Right atrium auricular region (tissue), 2 donors: ENCODE data around the gene CHMP5. TPM values are rescaled to one million over a fixed set of nuclear protein-coding genes. Genes with fewer than 3 reads are reported as not detected.

Source experiments
- DNase-seq: peaks from one replicate; pipeline ENCODE4 v3.0.0-alpha.2; 2019; ENCODE audit warnings: low spot score
- H3K27ac ChIP-seq, 2 donors: fragments of 200-600 bp; sonication (generic); 1 replicate in 1 of 2; 2 replicates in 1 of 2; pipeline ENCODE4 v1.5.1; 2016 to 2019
- H3K27me3 ChIP-seq, 2 donors: fragments of 200-600 bp; sonication (generic); one replicate each; pipeline versions ENCODE4 v1.5.1 to v1.6.0; 2017 to 2019
- H3K36me3 ChIP-seq: fragments of 200-600 bp; sonication (generic); one replicate; pipeline ENCODE4 v1.5.1; 2016
- H3K4me1 ChIP-seq, 2 donors: fragments of 200-600 bp; sonication (generic); one replicate each; pipeline versions ENCODE4 v1.5.1 to v1.6.0; 2017 to 2019
- H3K4me3 ChIP-seq, 2 donors: fragments of 200-600 bp; sonication (generic); 1 replicate in 1 of 2; 2 replicates in 1 of 2; pipeline ENCODE4 v1.5.1; 2017 to 2019; ENCODE audit warnings: mild to moderate bottlenecking in 1 of 2, moderate library complexity in 1 of 2
- H3K9me3 ChIP-seq, 2 donors: fragments of 200-600 bp; sonication (generic); one replicate each; pipeline ENCODE4 v1.5.1; 2019
- CTCF ChIP-seq, 2 donors: fragments of 200-600 bp; sonication (generic); IDR thresholded peaks; one replicate each; pipeline ENCODE4 v1.5.1; 2019; ENCODE audit warnings: antibody characterized with exemption in 2 of 2
- total RNA-seq, 2 donors: library from RNA; depleted of rRNA; stranded (reverse); fragments of >200 nt; gene quantifications; one replicate each; pipeline ENCODE4 v1.1.0, GENCODE V29; 2016

The CHMP5 gene
- total RNA-seq, 2 donors from 2014 or later = 44.0 to 51.1 TPM

- Histone ChIP-seq H3K36me3 (peaks cover 79% of the 10 kb centered on the region), H3K27me3 (no peaks in the 10 kb centered on the region), H3K9me3 (no peaks in the 10 kb centered on the region), H3K4me3 (no peak overlapping the region), H3K4me1 (no peaks in the 10 kb centered on the region), H3K27ac (no peak overlapping the region)
- TF ChIP-seq CTCF (IDR thresholded peaks at IDR 0.05) = no peak
- no peak for DNase-seq
Observed at GRCh38 chr9:33318781-33319180, 53.9 kb downstream of the CHMP5 start.

GRCh38 chr9:33320230-33320567, 55.4 kb downstream of the CHMP5 start:
- DNase-seq = no peak
- Histone ChIP-seq H3K36me3 (peaks cover 79% of the 10 kb centered on the region), H3K27me3 (no peaks in the 10 kb centered on the region), H3K4me3 (no peak overlapping the region), H3K9me3 (no peaks in the 10 kb centered on the region), H3K27ac (peak overlapping the region in 1 of 2 donors; percentile 34), H3K4me1 (no peaks in the 10 kb centered on the region)
- no peak for TF ChIP-seq CTCF (IDR thresholded peaks at IDR 0.05)

- Histone ChIP-seq H3K36me3 (peaks cover 76% of the 10 kb centered on the region), H3K4me3 (no peak overlapping the region), H3K4me1 (no peaks in the 10 kb centered on the region), H3K27ac (peak overlapping the region in 1 of 2 donors; percentile 34), H3K27me3 (no peaks in the 10 kb centered on the region), H3K9me3 (no peaks in the 10 kb centered on the region)
- TF ChIP-seq CTCF (IDR thresholded peaks at IDR 0.05) = no peak
- no peak for DNase-seq
Observed at GRCh38 chr9:33320568-33321261, 55.9 kb downstream of the CHMP5 start.

- TF ChIP-seq CTCF (IDR thresholded peaks at IDR 0.05) = no peak
- H3K27me3 ChIP-seq = no peaks in the 10 kb centered on the region
- peak overlapping the region; percentile 44 to 54 for H3K27ac ChIP-seq
- no peak overlapping the region for H3K4me3 ChIP-seq
- peak; percentile 60 for DNase-seq
- H3K4me1 ChIP-seq = peaks cover 0 to 19% of the 10 kb centered on the region in 2 donors
- peaks cover 68% of the 10 kb centered on the region for H3K36me3 ChIP-seq
- H3K9me3 ChIP-seq = no peaks in the 10 kb centered on the region
Observed at GRCh38 chr9:33329117-33329563, 64.3 kb downstream of the CHMP5 start.

- no peak overlapping the region for H3K4me3 ChIP-seq
- no peak for DNase-seq
- H3K4me1 ChIP-seq = peaks cover 0 to 19% of the 10 kb centered on the region in 2 donors
- H3K9me3 ChIP-seq = no peaks in the 10 kb centered on the region
- H3K27me3 ChIP-seq = no peaks in the 10 kb centered on the region
- no peak for TF ChIP-seq CTCF (IDR thresholded peaks at IDR 0.05)
- peak overlapping the region; percentile 44 to 54 for H3K27ac ChIP-seq
- peaks cover 61% of the 10 kb centered on the region for H3K36me3 ChIP-seq
Observed at GRCh38 chr9:33329979-33330378, 65.1 kb downstream of the CHMP5 start.
